Activated CD4-positive, alpha-beta memory T cell treated with anti-CD3 and anti-CD28 coated beads for 36 hours (primary cell): Measurements from ENCODE around the gene MTUS2. TPM values are rescaled to one million over a fixed set of nuclear protein-coding genes. Genes with fewer than 3 reads are reported as not detected.

Source experiments
- CTCF ChIA-PET: fragments of 350-600 bp; sonication (Branson Sonifier 250); formaldehyde crosslinking; loops from one replicate; lab custom pipeline; 2021; ENCODE audit warnings: antibody characterized with exemption, inconsistent platforms; lab: Charles Lee
- POLR2A ChIA-PET: fragments of 350-600 bp; sonication (Branson Sonifier 250); formaldehyde crosslinking; loops from one replicate; lab custom pipeline; 2021; ENCODE audit warnings: antibody characterized with exemption; lab: Charles Lee
- DNase-seq: peaks from one replicate; pipeline ENCODE4 v3.0.0-alpha.2; 2020
- H3K27ac Mint-ChIP-seq: one replicate; pipeline ENCODE4 v1.8.0; 2021; ENCODE audit warnings: mixed read lengths
- H3K27me3 Mint-ChIP-seq: one replicate; pipeline ENCODE4 v1.8.0; 2021; ENCODE audit warnings: mixed read lengths
- H3K36me3 Mint-ChIP-seq: one replicate; pipeline ENCODE4 v1.8.0; 2021; ENCODE audit warnings: mixed read lengths
- H3K4me1 Mint-ChIP-seq: one replicate; pipeline ENCODE4 v1.8.0; 2021; ENCODE audit warnings: low read depth, mixed read lengths
- H3K4me3 Mint-ChIP-seq: one replicate; pipeline ENCODE4 v1.8.0; 2021; ENCODE audit warnings: mild to moderate bottlenecking, mixed read lengths
- H3K9me3 Mint-ChIP-seq: one replicate; pipeline ENCODE4 v1.8.0; 2021; ENCODE audit warnings: mixed read lengths
- intact Hi-C: fragments of 100-400 bp; cut with micrococcal nuclease; formaldehyde crosslinking; loops from one replicate; pipeline ENCODE4 v1.15.1; 2023
- total RNA-seq, 2 experiments: library from RNA; stranded (reverse); gene quantifications; one replicate each; pipeline ENCODE4 v1.2.3, GENCODE V29; 2021

MTUS2 gene
- total RNA-seq, 2 experiments from 2014 or later: not detected

GRCh38 chr13:29101905-29102304, 281.8 kb downstream of the MTUS2 start:
- Mint-ChIP-seq H3K4me3 (no peak overlapping the region), H3K27ac (no peak overlapping the region), H3K27me3 (no peaks in the 10 kb centered on the region), H3K4me1 (peaks cover 5% of the 10 kb centered on the region), H3K36me3 (no peaks in the 10 kb centered on the region), H3K9me3 (no peaks in the 10 kb centered on the region)
- ChIA-PET CTCF (no interaction called here), POLR2A (no interaction called here)
- no peak for DNase-seq
- intact Hi-C loops: no loop called here

GRCh38 chr13:29103065-29103800, 283.1 kb downstream of the MTUS2 start:
- no peaks in the 10 kb centered on the region for H3K27me3 Mint-ChIP-seq
- no peaks in the 10 kb centered on the region for H3K9me3 Mint-ChIP-seq
- CTCF ChIA-PET: no interaction called here
- no peak overlapping the region for H3K27ac Mint-ChIP-seq
- no peaks in the 10 kb centered on the region for H3K36me3 Mint-ChIP-seq
- H3K4me3 Mint-ChIP-seq: no peak overlapping the region
- POLR2A ChIA-PET: no interaction called here
- peaks cover 5% of the 10 kb centered on the region for H3K4me1 Mint-ChIP-seq
- DNase-seq: no peak
- intact Hi-C loops: no loop called here

GRCh38 chr13:29104461-29104860, 284.3 kb downstream of the MTUS2 start:
- POLR2A ChIA-PET: no interaction called here
- DNase-seq: no peak
- H3K4me3 Mint-ChIP-seq: no peak overlapping the region

GRCh38 chr13:29105779-29106178, 285.6 kb downstream of the MTUS2 start:
- CTCF ChIA-PET: interaction anchor here (1.2 kb wide), 1 partner anchor 9 kb away, joined by 4 read pairs; no protein-coding TSS in a partner anchor
- POLR2A ChIA-PET: no interaction called here
- no peaks in the 10 kb centered on the region for H3K36me3 Mint-ChIP-seq

More at GRCh38 chr13:29104461-29104860, 284.3 kb downstream of the MTUS2 start:
- Mint-ChIP-seq H3K27ac (no peak overlapping the region), H3K27me3 (peaks cover 2% of the 10 kb centered on the region), H3K36me3 (no peaks in the 10 kb centered on the region), H3K9me3 (no peaks in the 10 kb centered on the region), H3K4me1 (peaks cover 5% of the 10 kb centered on the region)
- CTCF ChIA-PET: no interaction called here
- intact Hi-C loops: no loop called here

DNA sequence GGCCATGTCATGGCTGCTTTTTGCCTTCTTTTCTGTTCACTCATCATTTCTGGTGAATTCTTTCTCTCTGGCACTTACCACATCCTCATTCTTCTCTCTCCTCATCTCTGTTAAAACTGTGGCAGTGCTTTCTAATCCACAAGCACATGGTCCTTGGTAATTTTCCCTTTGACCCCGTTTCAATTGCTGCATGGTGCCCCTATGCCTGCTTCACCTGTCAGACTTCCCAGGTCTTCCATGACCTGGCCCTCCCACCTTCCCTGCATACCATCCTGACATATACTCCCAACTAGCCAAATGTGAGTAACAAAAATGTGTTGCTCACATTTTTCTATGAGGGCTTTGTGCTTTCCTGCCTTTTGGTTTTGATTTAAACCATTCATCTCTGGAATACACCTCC, 286.5 kb downstream of the MTUS2 start:
- intact Hi-C loops: no loop called here
- H3K27ac Mint-ChIP-seq: no peak overlapping the region
- H3K36me3 Mint-ChIP-seq: no peaks in the 10 kb centered on the region
- ChIA-PET POLR2A (no interaction called here), CTCF (interaction anchor here (1.2 kb wide), 1 partner anchor 10 kb away, joined by 4 read pairs; no protein-coding TSS in a partner anchor)
- H3K27me3 Mint-ChIP-seq: peaks cover 2% of the 10 kb centered on the region
- DNase-seq: no peak
- H3K4me3 Mint-ChIP-seq: no peak overlapping the region
- H3K4me1 Mint-ChIP-seq: peaks cover under 1% of the 10 kb centered on the region
- no peaks in the 10 kb centered on the region for H3K9me3 Mint-ChIP-seq

More at GRCh38 chr13:29105779-29106178, 285.6 kb downstream of the MTUS2 start:
- Mint-ChIP-seq H3K4me3 (no peak overlapping the region), H3K27me3 (peaks cover 2% of the 10 kb centered on the region), H3K9me3 (no peaks in the 10 kb centered on the region), H3K27ac (no peak overlapping the region), H3K4me1 (peaks cover 5% of the 10 kb centered on the region)
- intact Hi-C loops: no loop called here
- no peak for DNase-seq

DNA sequence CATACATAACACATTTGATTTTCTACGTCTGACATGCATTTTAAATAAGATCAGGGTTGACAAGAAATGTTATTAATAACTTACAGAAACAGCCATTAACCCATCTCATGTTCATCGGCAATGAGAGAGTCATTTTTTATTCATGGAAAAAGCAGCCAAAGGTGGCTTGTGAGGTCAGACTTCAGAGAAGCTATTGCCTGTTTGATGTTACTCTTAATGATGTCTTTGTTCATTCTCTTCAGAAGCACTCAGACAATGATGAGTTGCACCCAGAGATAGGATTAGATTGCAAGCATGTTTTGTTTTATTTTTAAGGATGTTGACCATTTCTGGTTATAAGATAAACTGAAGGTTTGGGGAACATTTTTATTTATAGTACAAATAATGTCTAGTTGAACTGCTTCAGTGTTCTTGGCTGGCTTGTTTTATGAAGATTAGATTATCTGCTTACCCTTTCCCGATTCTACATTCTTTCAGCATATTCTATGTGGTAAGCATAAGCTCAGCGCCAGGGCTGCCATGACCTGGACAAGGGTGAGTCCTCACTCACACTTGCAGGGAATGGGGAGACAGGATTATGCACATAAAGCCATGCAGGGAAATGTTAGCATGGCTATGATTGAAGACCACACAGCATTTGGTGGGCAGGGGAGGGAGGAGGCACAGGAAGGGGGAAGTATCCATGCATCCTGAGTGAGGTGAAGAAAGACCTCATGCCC, 288.1 kb downstream of the MTUS2 start:
- no peaks in the 10 kb centered on the region for H3K36me3 Mint-ChIP-seq
- H3K4me3 Mint-ChIP-seq: no peak overlapping the region

DNA sequence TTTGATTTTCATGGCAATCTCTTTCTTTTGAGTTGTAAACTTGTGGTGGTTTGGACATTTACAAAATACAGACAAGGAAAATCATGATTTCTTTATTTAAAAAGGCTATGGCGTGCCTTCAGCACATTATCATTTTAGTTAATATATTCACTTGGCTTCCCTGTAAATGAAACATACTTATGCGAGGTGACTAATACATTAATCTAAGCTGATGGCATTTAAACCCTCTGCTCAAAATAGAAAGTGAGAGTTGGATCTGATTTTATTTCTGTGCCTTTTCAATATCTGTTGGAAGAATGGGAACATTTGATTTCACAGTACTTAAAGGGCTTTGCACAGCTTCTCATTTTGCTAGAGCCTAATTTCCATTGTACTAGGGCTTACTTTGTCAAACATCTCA, 289.8 kb downstream of the MTUS2 start:
- POLR2A ChIA-PET: no interaction called here
- Mint-ChIP-seq H3K27ac (no peak overlapping the region), H3K4me3 (no peak overlapping the region), H3K4me1 (no peaks in the 10 kb centered on the region), H3K36me3 (no peaks in the 10 kb centered on the region), H3K9me3 (no peaks in the 10 kb centered on the region), H3K27me3 (peaks cover 2% of the 10 kb centered on the region)
- intact Hi-C loops: no loop called here
- CTCF ChIA-PET: no interaction called here
- DNase-seq: no peak

More for the DNA sequence above, 288.1 kb downstream of the MTUS2 start:
- CTCF ChIA-PET: no interaction called here
- H3K9me3 Mint-ChIP-seq: no peaks in the 10 kb centered on the region
- POLR2A ChIA-PET: no interaction called here
- H3K4me1 Mint-ChIP-seq: no peaks in the 10 kb centered on the region
- peaks cover 2% of the 10 kb centered on the region for H3K27me3 Mint-ChIP-seq
- no peak for DNase-seq
- intact Hi-C loops: no loop called here
- H3K27ac Mint-ChIP-seq: no peak overlapping the region

DNA sequence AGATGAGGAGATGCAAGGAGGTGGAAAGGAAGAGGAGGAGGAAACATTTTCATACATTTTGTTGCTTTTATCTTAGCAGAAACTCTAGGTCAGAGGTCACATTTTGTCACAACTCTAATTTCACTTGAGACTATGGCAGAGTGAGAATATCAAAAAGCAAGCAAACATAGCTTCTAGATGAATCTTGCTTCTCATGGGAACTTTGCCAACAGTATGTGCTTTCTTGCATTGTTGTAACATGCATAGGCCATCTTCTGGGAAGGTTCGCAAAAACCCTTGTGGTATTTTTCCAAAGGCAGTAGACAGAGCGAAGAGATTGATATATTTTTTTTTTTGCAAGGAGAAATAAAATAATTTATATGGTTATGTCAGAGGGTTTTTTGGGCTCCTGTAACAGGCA, 291.3 kb downstream of the MTUS2 start:
- H3K4me1 Mint-ChIP-seq: no peaks in the 10 kb centered on the region
- no peaks in the 10 kb centered on the region for H3K36me3 Mint-ChIP-seq
- CTCF ChIA-PET: no interaction called here
- intact Hi-C loops: no loop called here
- no peak for DNase-seq
- H3K4me3 Mint-ChIP-seq: no peak overlapping the region
- peaks cover 2% of the 10 kb centered on the region for H3K27me3 Mint-ChIP-seq
- POLR2A ChIA-PET: no interaction called here
- no peaks in the 10 kb centered on the region for H3K9me3 Mint-ChIP-seq
- no peak overlapping the region for H3K27ac Mint-ChIP-seq

DNA sequence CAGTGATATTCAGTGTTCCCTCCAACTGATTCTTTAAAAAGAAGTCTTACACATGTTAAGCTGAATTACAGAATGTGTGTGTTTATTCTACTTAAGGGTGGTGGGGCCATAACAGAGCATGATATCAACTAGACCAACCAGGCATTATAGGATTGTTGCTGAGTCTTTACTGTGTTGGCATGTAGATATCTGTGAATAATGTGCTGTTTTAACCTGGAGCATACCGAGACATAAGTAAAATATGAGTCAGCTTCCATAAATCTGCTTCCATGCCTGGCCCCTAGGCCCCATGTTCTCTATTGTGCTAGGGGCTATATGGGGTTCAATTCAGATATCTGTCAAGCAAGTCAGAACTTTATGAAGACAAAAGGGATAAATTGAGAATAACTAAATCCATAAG, 295.7 kb downstream of the MTUS2 start:
- CTCF ChIA-PET: no interaction called here

DNA sequence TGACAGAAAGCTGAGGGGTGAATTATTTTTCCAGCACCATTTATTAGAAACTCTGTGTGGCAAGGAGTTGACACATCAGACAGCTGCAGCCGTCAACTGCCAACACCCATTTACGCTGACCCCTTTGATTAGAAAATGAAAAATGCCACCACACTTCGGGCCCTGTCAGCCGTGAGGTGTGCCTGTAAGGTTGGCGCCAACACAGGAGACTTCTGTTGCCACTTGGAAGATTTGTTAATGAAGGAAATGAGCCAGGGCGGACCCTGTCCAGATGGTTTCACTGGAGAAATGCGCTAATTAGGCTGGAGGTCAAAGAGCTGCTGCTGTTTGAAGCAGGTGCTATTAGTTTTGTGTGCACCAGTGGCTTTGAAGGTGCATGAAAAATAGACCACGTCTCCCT, 297.5 kb downstream of the MTUS2 start:
- Mint-ChIP-seq H3K4me1 (no peaks in the 10 kb centered on the region), H3K27me3 (no peaks in the 10 kb centered on the region), H3K36me3 (no peaks in the 10 kb centered on the region), H3K9me3 (no peaks in the 10 kb centered on the region), H3K27ac (no peak overlapping the region), H3K4me3 (no peak overlapping the region)
- ChIA-PET POLR2A (no interaction called here), CTCF (no interaction called here)
- intact Hi-C loops: no loop called here
- no peak for DNase-seq

More for the DNA sequence above, 295.7 kb downstream of the MTUS2 start:
- no peak for DNase-seq
- no peak overlapping the region for H3K4me3 Mint-ChIP-seq
- no peaks in the 10 kb centered on the region for H3K27me3 Mint-ChIP-seq
- POLR2A ChIA-PET: no interaction called here
- no peaks in the 10 kb centered on the region for H3K36me3 Mint-ChIP-seq
- H3K4me1 Mint-ChIP-seq: no peaks in the 10 kb centered on the region
- H3K27ac Mint-ChIP-seq: no peak overlapping the region
- no peaks in the 10 kb centered on the region for H3K9me3 Mint-ChIP-seq
- intact Hi-C loops: no loop called here

DNA sequence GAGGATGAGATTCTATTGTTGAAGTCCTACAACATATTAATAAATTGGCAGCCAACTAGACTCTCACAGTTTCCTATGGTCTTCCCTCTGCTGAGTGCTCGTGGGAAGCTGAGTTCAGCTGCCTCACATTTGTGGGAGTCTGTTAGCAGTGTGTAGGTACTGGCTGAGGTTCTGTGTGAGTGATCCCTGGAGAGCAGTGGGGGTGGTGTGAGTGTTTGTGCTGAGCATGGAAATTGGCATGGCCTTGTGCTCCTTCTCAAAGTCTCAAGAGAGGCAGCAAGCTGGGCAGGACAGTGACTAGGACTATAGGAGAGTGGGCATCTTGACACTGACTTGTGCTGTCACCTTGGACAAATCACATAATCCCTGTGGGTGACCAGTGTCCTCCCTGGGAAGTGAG, 298.3 kb downstream of the MTUS2 start:
- ChIA-PET CTCF (interaction anchor here (0.7 kb wide), 1 partner anchor 62 kb away, joined by 3 read pairs; no protein-coding TSS in a partner anchor), POLR2A (no interaction called here)
- H3K36me3 Mint-ChIP-seq: no peaks in the 10 kb centered on the region
- DNase-seq: no peak
- intact Hi-C loops: no loop called here
- H3K4me3 Mint-ChIP-seq: no peak overlapping the region
- no peak overlapping the region for H3K27ac Mint-ChIP-seq
- H3K4me1 Mint-ChIP-seq: no peaks in the 10 kb centered on the region
- H3K27me3 Mint-ChIP-seq: no peaks in the 10 kb centered on the region
- no peaks in the 10 kb centered on the region for H3K9me3 Mint-ChIP-seq

- no peaks in the 10 kb centered on the region for H3K9me3 Mint-ChIP-seq
- intact Hi-C loops: loop anchor here (5.0 to 10.0 kb wide), 3 partner anchors 468 to 1019 kb away; partner anchors contain the start of gene POMP
- DNase-seq: no peak
- POLR2A ChIA-PET: interaction anchor here (1.2 kb wide), 1 partner anchor 44 kb away, joined by 3 read pairs; no protein-coding TSS in a partner anchor
- peak overlapping the region; percentile 21 for H3K4me3 Mint-ChIP-seq
- H3K4me1 Mint-ChIP-seq: peaks cover 19% of the 10 kb centered on the region
- peak overlapping the region; percentile 80 for H3K27ac Mint-ChIP-seq
- H3K36me3 Mint-ChIP-seq: no peaks in the 10 kb centered on the region
- H3K27me3 Mint-ChIP-seq: no peaks in the 10 kb centered on the region
- CTCF ChIA-PET: interaction anchor here (1.2 kb wide), 1 partner anchor 21 kb away, joined by 3 read pairs; no protein-coding TSS in a partner anchor
Measured at GRCh38 chr13:29125191-29125933, 305.2 kb downstream of the MTUS2 start.
